Activated B cell treated with CpG ODN at 0.5 μM for 24 hours (primary cell): ENCODE measurements around the gene FAM200A. TPM values are rescaled to one million over a fixed set of nuclear protein-coding genes. Genes with fewer than 3 reads are reported as not detected.

Experiments
- ATAC-seq: fragments of 200-7000 bp; cut with Tn5 transposase; one replicate; pipeline ENCODE4 v1.10.0; 2021; ENCODE audit warnings: low read depth, mild to moderate bottlenecking, moderate library complexity
- CTCF ChIA-PET: fragments of 350-600 bp; sonication (Branson Sonifier 250); formaldehyde crosslinking; loops from one replicate; lab custom pipeline; 2021; ENCODE audit warnings: antibody characterized with exemption; lab: Charles Lee
- POLR2A ChIA-PET: fragments of 350-600 bp; sonication (Branson Sonifier 250); formaldehyde crosslinking; loops from one replicate; lab custom pipeline; 2021; ENCODE audit warnings: antibody characterized with exemption; lab: Charles Lee
- DNase-seq: peaks from one replicate; pipeline ENCODE4 v3.0.0; 2022
- H3K27ac Mint-ChIP-seq: one replicate; pipeline ENCODE4 v1.8.0; 2020; ENCODE audit warnings: mixed read lengths
- H3K27me3 Mint-ChIP-seq: one replicate; pipeline ENCODE4 v1.8.0; 2021; ENCODE audit warnings: mixed read lengths
- H3K36me3 Mint-ChIP-seq: one replicate; pipeline ENCODE4 v1.8.0; 2021; ENCODE audit warnings: low read depth, mixed read lengths
- H3K4me1 Mint-ChIP-seq: one replicate; pipeline ENCODE4 v1.8.0; 2021; ENCODE audit warnings: mixed read lengths
- H3K4me3 Mint-ChIP-seq: one replicate; pipeline ENCODE4 v1.8.0; 2020; ENCODE audit warnings: mild to moderate bottlenecking, mixed read lengths
- H3K9me3 Mint-ChIP-seq: one replicate; pipeline ENCODE4 v1.8.0; 2020; ENCODE audit warnings: mixed read lengths
- intact Hi-C: fragments of 100-400 bp; cut with micrococcal nuclease; formaldehyde crosslinking; loops from one replicate; pipeline ENCODE4 v1.15.1; 2024
- total RNA-seq: library from RNA; stranded (reverse); gene quantifications from 2 replicates; pipeline ENCODE4 v1.2.3, GENCODE V29; 2022
- TF ChIP-seq, protein P1 (sequence below): fragments of 200-600 bp; IDR thresholded peaks from one replicate; pipeline ENCODE4 v1.8.0; 2022; ENCODE audit warnings: antibody characterized with exemption, mild to moderate bottlenecking

Gene FAM200A
- total RNA-seq, 1 donor from 2014 or later, result 9.3 TPM

DNA sequence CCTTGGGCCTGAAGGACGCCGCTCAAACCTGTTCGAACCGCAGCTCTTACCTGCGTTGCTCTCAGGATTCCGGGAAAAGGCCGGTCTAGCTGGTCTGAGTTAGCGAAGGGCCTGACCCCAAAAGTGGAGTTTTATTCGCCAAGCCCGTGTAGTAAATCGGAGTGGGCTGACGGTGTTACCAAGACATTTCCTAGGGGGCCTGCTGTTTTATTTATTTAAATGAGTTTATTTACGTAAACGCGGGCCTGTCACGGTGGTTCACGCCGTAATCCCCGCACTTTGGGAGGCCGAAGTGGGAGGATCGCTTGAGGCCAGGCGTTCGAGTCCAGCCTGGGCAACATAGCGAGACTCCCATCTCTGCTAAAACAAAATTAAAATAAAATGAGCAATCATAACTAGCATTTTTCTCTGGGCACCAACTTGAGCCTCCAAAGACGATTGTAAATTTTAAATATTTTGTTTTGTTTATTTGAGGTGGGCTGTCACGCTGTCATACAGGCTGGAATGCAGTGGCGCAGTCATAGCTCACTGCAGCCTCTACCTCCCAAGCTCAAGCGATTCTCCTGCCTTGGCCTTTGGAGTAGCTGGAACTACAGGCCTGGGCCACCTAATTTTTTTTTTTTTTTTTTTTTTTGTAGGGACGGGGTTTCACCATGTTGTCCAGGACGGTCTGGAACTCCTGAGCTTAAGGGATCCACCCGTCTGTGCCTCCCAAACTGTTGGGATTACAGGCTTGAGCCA lies 7.4 kb upstream of the FAM200A start:
- Mint-ChIP-seq H3K27ac (peak overlapping the region; percentile 97), H3K4me3 (peak overlapping the region; percentile 97), H3K36me3 (peaks cover 67% of the 10 kb centered on the region), H3K4me1 (peaks cover 54% of the 10 kb centered on the region), H3K27me3 (no peaks in the 10 kb centered on the region), H3K9me3 (no peaks in the 10 kb centered on the region)
- no peak for DNase-seq
- CTCF ChIA-PET, result no interaction called here
- ATAC-seq, result no peak
- POLR2A ChIA-PET, result interaction anchor here (0.6 to 5.2 kb wide), 16 partner anchors 7 to 1104 kb away, joined by 3 to 69 read pairs (median 6); partner anchors contain the start of genes ARPC1B, BUD31, PDAP1 and TRIM4
- TF ChIP-seq, protein P1, sequence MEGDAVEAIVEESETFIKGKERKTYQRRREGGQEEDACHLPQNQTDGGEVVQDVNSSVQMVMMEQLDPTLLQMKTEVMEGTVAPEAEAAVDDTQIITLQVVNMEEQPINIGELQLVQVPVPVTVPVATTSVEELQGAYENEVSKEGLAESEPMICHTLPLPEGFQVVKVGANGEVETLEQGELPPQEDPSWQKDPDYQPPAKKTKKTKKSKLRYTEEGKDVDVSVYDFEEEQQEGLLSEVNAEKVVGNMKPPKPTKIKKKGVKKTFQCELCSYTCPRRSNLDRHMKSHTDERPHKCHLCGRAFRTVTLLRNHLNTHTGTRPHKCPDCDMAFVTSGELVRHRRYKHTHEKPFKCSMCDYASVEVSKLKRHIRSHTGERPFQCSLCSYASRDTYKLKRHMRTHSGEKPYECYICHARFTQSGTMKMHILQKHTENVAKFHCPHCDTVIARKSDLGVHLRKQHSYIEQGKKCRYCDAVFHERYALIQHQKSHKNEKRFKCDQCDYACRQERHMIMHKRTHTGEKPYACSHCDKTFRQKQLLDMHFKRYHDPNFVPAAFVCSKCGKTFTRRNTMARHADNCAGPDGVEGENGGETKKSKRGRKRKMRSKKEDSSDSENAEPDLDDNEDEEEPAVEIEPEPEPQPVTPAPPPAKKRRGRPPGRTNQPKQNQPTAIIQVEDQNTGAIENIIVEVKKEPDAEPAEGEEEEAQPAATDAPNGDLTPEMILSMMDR, result no peak
- intact Hi-C loops, result loop anchor here (2.0 to 10.0 kb wide), 7 partner anchors 57 to 685 kb away; partner anchors contain the start of genes ARPC1B, BUD31, CPSF4 and PDAP1

DNA sequence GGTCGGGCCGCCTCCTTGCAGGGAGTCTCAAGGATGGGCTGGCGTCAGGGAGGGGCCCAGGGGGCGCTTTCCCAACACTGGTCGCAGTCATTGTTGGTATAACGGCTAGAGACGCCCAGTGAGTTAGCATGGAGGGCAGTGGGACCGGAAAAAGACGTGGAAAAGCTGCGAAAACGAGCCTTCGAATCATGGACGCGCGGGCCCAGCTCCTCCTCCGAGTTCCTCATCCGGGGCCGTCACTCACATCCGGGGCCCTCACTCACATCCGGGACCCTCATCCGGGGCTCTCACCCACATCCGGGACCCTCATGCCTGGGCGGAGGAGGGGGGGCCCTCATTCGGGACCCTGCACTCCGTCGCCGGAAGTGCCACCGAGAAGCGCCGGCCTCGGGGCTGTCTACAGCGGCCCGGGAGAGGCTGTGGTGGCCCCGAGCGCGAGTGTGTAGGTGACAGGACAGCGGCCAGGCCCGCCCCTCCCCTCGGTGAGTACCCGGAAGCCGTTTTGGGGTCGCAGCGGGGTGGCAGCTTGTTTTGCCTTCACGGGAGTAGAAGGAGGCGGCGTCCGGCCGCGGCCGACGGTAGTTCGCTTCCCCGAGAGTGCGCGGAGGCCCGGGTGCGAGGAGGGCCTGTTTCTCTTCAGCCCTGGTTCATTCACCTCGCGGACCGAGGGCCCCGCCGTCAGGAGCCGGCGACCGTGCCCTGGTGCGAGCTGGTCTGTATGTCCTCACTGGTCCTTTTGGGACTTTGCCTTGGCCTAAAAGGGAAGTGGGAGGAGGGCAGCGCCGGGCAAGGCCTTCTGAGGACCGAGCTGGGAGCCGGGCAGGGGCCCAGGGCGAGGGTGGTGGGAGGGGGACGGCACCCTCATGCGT lies 6.6 kb upstream of the FAM200A start, which contains the start of gene ZNF655:
Gene ZNF655, plus strand, starts transcription at position 337 of the 869 bp plus-strand sequence. CDS start 1,918 bp downstream, outside the sequence.
- TF ChIP-seq, protein P1, result no peak
- H3K4me1 Mint-ChIP-seq, result peaks cover 49% of the 10 kb centered on the region
- H3K36me3 Mint-ChIP-seq, result peaks cover 65% of the 10 kb centered on the region
- DNase-seq (peak; percentile 85), ATAC-seq (peak; percentile 79)
- peak within 1 kb of the TSS; percentile 97 for H3K4me3 Mint-ChIP-seq
- intact Hi-C loops, result loop anchor here (1.0 to 10.0 kb wide), 9 partner anchors 54 to 684 kb away; partner anchors contain the start of genes ARPC1B, BUD31, CPSF4 and PDAP1
- ChIA-PET POLR2A (interaction anchor here (0.5 to 5.2 kb wide), 35 partner anchors 8 to 1659 kb away, joined by 3 to 69 read pairs (median 4); partner anchors contain the start of genes AP4M1, ARPC1A, ARPC1B and BUD31), CTCF (interaction anchor here (1.5 kb wide), 1 partner anchor 57 kb away, joined by 3 read pairs; no protein-coding TSS in a partner anchor)
- H3K9me3 Mint-ChIP-seq, result no peaks in the 10 kb centered on the region
- H3K27ac Mint-ChIP-seq, result peak within 1 kb of the TSS; percentile 97
- H3K27me3 Mint-ChIP-seq, result no peaks in the 10 kb centered on the region

DNA sequence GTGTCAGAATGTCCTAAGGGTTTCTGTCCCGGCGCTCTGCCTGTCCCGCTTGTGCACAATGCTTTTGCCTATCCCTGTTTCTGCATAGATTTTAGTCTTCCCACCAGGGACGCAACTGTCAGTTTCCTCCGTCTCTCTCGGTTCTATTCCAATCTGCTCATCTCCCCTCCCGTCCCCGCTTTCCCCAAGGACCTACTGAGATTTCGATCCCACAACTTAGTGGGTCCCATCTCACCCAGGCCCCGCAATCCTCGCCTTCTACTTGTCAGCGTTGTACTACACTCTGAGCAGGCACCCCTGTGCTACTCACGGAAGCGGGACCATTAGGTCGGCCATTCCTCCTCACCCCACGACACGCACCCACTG lies 6.0 kb upstream of the FAM200A start:
- peak overlapping the region; percentile 97 for H3K27ac Mint-ChIP-seq
- DNase-seq, result no peak
- CTCF ChIA-PET, result interaction anchor here (1.5 kb wide), 1 partner anchor 57 kb away, joined by 3 read pairs; no protein-coding TSS in a partner anchor
- TF ChIP-seq, protein P1, result no peak
- peaks cover 65% of the 10 kb centered on the region for H3K36me3 Mint-ChIP-seq
- intact Hi-C loops, result loop anchor here (1.0 to 10.0 kb wide), 9 partner anchors 54 to 683 kb away; partner anchors contain the start of genes ARPC1B, BUD31, CPSF4 and PDAP1
- H3K9me3 Mint-ChIP-seq, result no peaks in the 10 kb centered on the region
- H3K27me3 Mint-ChIP-seq, result no peaks in the 10 kb centered on the region
- POLR2A ChIA-PET, result interaction anchor here (0.6 to 5.2 kb wide), 33 partner anchors 9 to 1660 kb away, joined by 3 to 69 read pairs (median 4); partner anchors contain the start of genes AP4M1, ARPC1A, ARPC1B and BUD31
- peak; percentile 68 for ATAC-seq
- H3K4me3 Mint-ChIP-seq, result peak overlapping the region; percentile 97
- peaks cover 51% of the 10 kb centered on the region for H3K4me1 Mint-ChIP-seq

DNA sequence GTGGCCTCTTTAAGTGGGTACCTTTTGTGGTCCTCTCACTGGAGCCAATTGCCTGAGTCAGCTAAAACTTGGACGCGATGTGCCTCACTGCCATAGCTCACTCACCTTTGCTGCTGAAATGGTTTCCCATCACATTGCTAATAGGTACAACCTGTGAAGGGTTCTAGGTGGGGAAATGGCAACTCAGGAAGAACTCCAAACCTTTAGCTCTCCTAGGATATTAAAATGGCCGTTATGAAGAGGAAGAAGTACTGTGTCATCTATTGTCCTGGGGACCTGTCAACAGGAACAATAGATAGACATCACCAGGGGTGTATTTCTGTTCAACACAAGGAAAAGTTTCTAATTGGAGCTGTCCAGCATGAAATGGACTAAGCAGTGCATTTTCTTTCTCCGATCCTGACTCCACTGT lies 5.3 kb upstream of the FAM200A start:
- CTCF ChIA-PET, result interaction anchor here (1.5 kb wide), 1 partner anchor 58 kb away, joined by 3 read pairs; no protein-coding TSS in a partner anchor
- intact Hi-C loops, result loop anchor here (10.0 kb wide), 3 partner anchors 182 to 682 kb away; partner anchors contain the start of genes ARPC1B, TMEM130, TRIM4 and TRRAP

More for the DNA sequence above, 5.3 kb upstream of the FAM200A start:
- TF ChIP-seq, protein P1, result no peak
- ATAC-seq, result no peak
- Mint-ChIP-seq H3K9me3 (no peaks in the 10 kb centered on the region), H3K36me3 (peaks cover 60% of the 10 kb centered on the region), H3K27ac (peak overlapping the region; percentile 97), H3K27me3 (no peaks in the 10 kb centered on the region), H3K4me1 (peaks cover 50% of the 10 kb centered on the region), H3K4me3 (peak overlapping the region; percentile 97)
- POLR2A ChIA-PET, result interaction anchor here (0.6 to 5.2 kb wide), 12 partner anchors 25 to 920 kb away, joined by 3 to 69 read pairs (median 10); partner anchors contain the start of genes ARPC1B, BUD31, PDAP1 and SMURF1
- DNase-seq, result no peak
